Endothelial cell of umbilical vein (primary cell): Measurements from ENCODE around the gene PHC2. TPM values are rescaled to one million over a fixed set of nuclear protein-coding genes. Genes with fewer than 3 reads are reported as not detected.

Experiments
- BruUV-seq: library from RNA; stranded (reverse); fragments of 400-500 nt; replicated peaks from 2 replicates; lab custom pipeline; 2021; lab: Mats Ljungman, UMichigan
- CTCF ChIA-PET: fragments of 300-600, 350-600 bp; sonication (Branson Sonifier 250); formaldehyde crosslinking; loops from one replicate; lab custom pipeline; 2021; ENCODE audit warnings: antibody characterized with exemption, inconsistent platforms; lab: Charles Lee
- POLR2A ChIA-PET: fragments of 300-600, 350-600 bp; sonication (Branson Sonifier 250); formaldehyde crosslinking; loops from one replicate; lab custom pipeline; 2021; ENCODE audit warnings: antibody characterized with exemption, inconsistent platforms; lab: Charles Lee
- DNase-seq: peaks from one replicate; pipeline ENCODE4 v3.0.0-alpha.2; 2011; ENCODE audit warnings: low read depth, low spot score
- FAIRE-seq: peaks from 2 replicates; lab custom pipeline; 2011; peaks lifted over from hg19 to GRCh38; lab: Jason Lieb, UNC
- H2AFZ ChIP-seq: 2 replicates; pipeline ENCODE4 v1.6.0; 2012; ENCODE audit warnings: low read depth, low read length, control low read depth, inconsistent platforms
- H3K27ac ChIP-seq: 2 replicates; pipeline ENCODE4 v1.5.1; 2011; ENCODE audit warnings: low read depth, mild to moderate bottlenecking, control low read depth, low read length, moderate library complexity; ENCODE audit not compliant: insufficient read depth
- H3K27me3 ChIP-seq, 2 experiments: 2 replicates each; pipeline versions ENCODE4 v1.6.0 to v1.6.1; 2011; ENCODE audit warnings: low read length in 2 of 2, mixed read lengths in 1 of 2; ENCODE audit not compliant: control insufficient read depth in 2 of 2, insufficient read depth in 2 of 2
- H3K36me3 ChIP-seq, 2 experiments: 2 replicates in 1 of 2; 3 replicates in 1 of 2; pipeline ENCODE4 v1.5.1; 2011; ENCODE audit warnings: low read length in 2 of 2, mild to moderate bottlenecking in 1 of 2, moderate library complexity in 1 of 2; ENCODE audit not compliant: control insufficient read depth in 2 of 2, insufficient read depth in 2 of 2; ENCODE audit errors: extremely low read depth in 1 of 2
- H3K4me1 ChIP-seq: 3 replicates; pipeline ENCODE4 v1.5.1; 2011; ENCODE audit warnings: mild to moderate bottlenecking, low read length; ENCODE audit not compliant: control insufficient read depth, insufficient read depth; ENCODE audit errors: extremely low read depth
- H3K4me2 ChIP-seq: 2 replicates; pipeline ENCODE4 v1.6.1; 2011; ENCODE audit warnings: low read length, control low read depth, mixed read lengths; ENCODE audit not compliant: insufficient read depth
- H3K4me3 ChIP-seq, 3 experiments: fragments of 200-600 bp in 1 of 3; sonication (generic), shearing (Covaris generic) in 1 of 3; replicated peaks in 1 of 3; 2 replicates each; pipeline ENCODE4 v1.5.1; 2011 to 2016; ENCODE audit warnings: control low read depth in 3 of 3, low read length in 3 of 3, mild to moderate bottlenecking in 2 of 3, inconsistent platforms in 1 of 3, low read depth in 1 of 3, moderate library complexity in 1 of 3; ENCODE audit not compliant: insufficient read depth in 1 of 3
- H3K79me2 ChIP-seq: 2 replicates; pipeline ENCODE4 v1.6.0; 2012; ENCODE audit warnings: low read length, inconsistent platforms; ENCODE audit not compliant: control insufficient read depth, insufficient read depth
- H3K9ac ChIP-seq: replicated peaks from 2 replicates; pipeline ENCODE3; 2011; ENCODE audit warnings: low read length, control low read depth; ENCODE audit not compliant: insufficient read depth; ENCODE audit errors: extremely low read depth
- H3K9me1 ChIP-seq: replicated peaks from 3 replicates; pipeline ENCODE4 v1.6.0; 2011; ENCODE audit warnings: mild to moderate bottlenecking, low read length; ENCODE audit not compliant: control insufficient read depth, insufficient read depth; ENCODE audit errors: extremely low read depth
- H3K9me3 ChIP-seq: replicated peaks from 2 replicates; pipeline ENCODE4 v1.5.1; 2012; ENCODE audit warnings: low read length, inconsistent platforms; ENCODE audit not compliant: control insufficient read depth, insufficient read depth
- H4K20me1 ChIP-seq: replicated peaks from 2 replicates; pipeline ENCODE3; 2011; ENCODE audit warnings: mild to moderate bottlenecking, low read length; ENCODE audit not compliant: control insufficient read depth, insufficient read depth; ENCODE audit errors: extremely low read depth
- CTCF ChIP-seq, 2 donors: IDR thresholded peaks; 1 replicate in 1 of 2; 2 replicates in 1 of 2; pipeline ENCODE4 v1.5.1; 2011; ENCODE audit warnings: low read length in 2 of 2, mild to moderate bottlenecking in 2 of 2, moderate library complexity in 2 of 2, control low read depth in 1 of 2, inconsistent platforms in 1 of 2, low read depth in 1 of 2; ENCODE audit not compliant: insufficient read depth in 1 of 2; ENCODE audit errors: extremely low read depth in 1 of 2
- EZH2 ChIP-seq: IDR thresholded peaks from 2 replicates; pipeline ENCODE4 v1.6.1; 2012; ENCODE audit warnings: borderline replicate concordance, low read depth, mild to moderate bottlenecking, moderate library complexity, low read length, inconsistent platforms; ENCODE audit not compliant: severe bottlenecking
- FOS ChIP-seq: IDR thresholded peaks from 2 replicates; pipeline ENCODE4 v1.6.1; 2011; ENCODE audit warnings: mild to moderate bottlenecking, low read length, moderate library complexity, borderline replicate concordance; ENCODE audit not compliant: insufficient read depth
- GATA2 ChIP-seq: IDR thresholded peaks from 2 replicates; pipeline ENCODE4 v1.7.0; 2011; ENCODE audit warnings: low read depth, mild to moderate bottlenecking, moderate library complexity, mixed read lengths, low read length; ENCODE audit not compliant: insufficient read length, insufficient read depth
- JUN ChIP-seq: IDR thresholded peaks from 2 replicates; pipeline ENCODE4 v1.6.1; 2011; ENCODE audit warnings: borderline replicate concordance, low read depth; ENCODE audit not compliant: insufficient read length, insufficient read depth
- MAX ChIP-seq: IDR thresholded peaks from 2 replicates; pipeline ENCODE4 v1.6.1; 2011; ENCODE audit not compliant: insufficient read depth, insufficient read length
- MYC ChIP-seq: IDR thresholded peaks from one replicate; pipeline ENCODE4 v1.6.1; 2011; ENCODE audit warnings: mild to moderate bottlenecking, low read depth, low read length
- POLR2A ChIP-seq: IDR thresholded peaks from 2 replicates; pipeline ENCODE4 v1.6.1; 2012; ENCODE audit warnings: low read depth, mild to moderate bottlenecking, control low read depth, low read length
- POLR2AphosphoS5 ChIP-seq: IDR thresholded peaks from 2 replicates; pipeline ENCODE4 v1.6.1; 2012; ENCODE audit warnings: low read depth, mild to moderate bottlenecking, control low read depth, low read length, moderate library complexity; ENCODE audit not compliant: insufficient read depth
- dilution Hi-C: fragments of 300-500 bp; cut with MboI; formaldehyde crosslinking; loops from one replicate; pipeline ENCODE4 v1.15.0; 2019; ENCODE audit warnings: low sequenced_read_pairs; ENCODE audit not compliant: extremely low pct_ligation_motif_present
- intact Hi-C: fragments of 100-400 bp; cut with micrococcal nuclease; formaldehyde crosslinking; loops from one replicate; pipeline ENCODE4 v1.10.0; 2022
- polyA plus RNA-seq, 4 experiments: library from polyadenylated mRNA; depleted of rRNA in 3 of 4; stranded (reverse) in 3 of 4; unstranded in 1 of 4; fragments of >200 nt; gene quantifications; 2 replicates each; pipeline versions ENCODE4 v1.2.1 to v1.2.3, GENCODE V29; 2011 to 2012; ENCODE audit warnings: missing spikeins in 1 of 4
- total RNA-seq: library from RNA; stranded (reverse); gene quantifications from 2 replicates; pipeline ENCODE4 v1.2.3, GENCODE V29; 2021

PHC2 gene
- total and polyA plus RNA-seq, 2 donors (not counting 3 experiments of a cell fraction or from before 2014, with no cell fraction given) = 65.6 to 79.0 TPM

- Histone ChIP-seq H3K9ac (no peak overlapping the region), H3K36me3 (no peaks in the 10 kb centered on the region), H4K20me1 (no peaks in the 10 kb centered on the region), H3K4me2 (no peak overlapping the region), H2AFZ (no peak overlapping the region), H3K4me3 (no peak overlapping the region), H3K4me1 (no peaks in the 10 kb centered on the region), H3K27ac (no peak overlapping the region), H3K27me3 (no peaks in the 10 kb centered on the region), H3K9me1 (no peaks in the 10 kb centered on the region), H3K79me2 (no peaks in the 10 kb centered on the region), H3K9me3 (no peaks in the 10 kb centered on the region)
- no peak for FAIRE-seq
- dilution Hi-C loops (no loop called here), intact Hi-C loops (no loop called here)
- POLR2A ChIA-PET = no interaction called here
- DNase-seq = no peak
- no TSS peak for BruUV-seq
- no peak for TF ChIP-seq JUN
- TF ChIP-seq FOS = no peak
- no peak for TF ChIP-seq POLR2AphosphoS5
- no peak for TF ChIP-seq POLR2A
- no peak for TF ChIP-seq EZH2
- no peak for TF ChIP-seq MYC
- TF ChIP-seq GATA2 = no peak
- no peak for TF ChIP-seq CTCF (IDR thresholded peaks at IDR 0.05; ENCODE audit: extremely low read depth in 1 of 2, insufficient read depth in 1 of 2, low read depth in 1 of 2, low read length in 2 of 2)
- no peak for TF ChIP-seq MAX
- CTCF ChIA-PET = no interaction called here
Measured at GRCh38 chr1:33408093-33408436, 22.8 kb downstream of the PHC2 start.
